ENCODE results near the gene EPHB3.

The EPHB3 gene

GRCh38 chr3:184577546-184577945 lies 16.0 kb downstream of the EPHB3 start:
- TF ChIP-seq CTCF (IDR thresholded peaks at IDR 0.05; ENCODE audit: low read depth, low read length) = no peak

GRCh38 chr3:184578218-184578617 lies 16.6 kb downstream of the EPHB3 start:
- no peak for DNase-seq (ENCODE audit: extremely low read depth, low read depth)
- TF ChIP-seq CTCF (IDR thresholded peaks at IDR 0.05; ENCODE audit: low read depth, low read length) = no peak

More at GRCh38 chr3:184577546-184577945, 16.0 kb downstream of the EPHB3 start:
- DNase-seq (ENCODE audit: extremely low read depth, low read depth) = no peak

- TF ChIP-seq CTCF (IDR thresholded peaks at IDR 0.05; ENCODE audit: low read depth, low read length) = no peak
- no peak for DNase-seq (ENCODE audit: extremely low read depth, low read depth)
Observed at GRCh38 chr3:184578822-184579221, 17.2 kb downstream of the EPHB3 start.

GRCh38 chr3:184579513-184579912 lies 17.9 kb downstream of the EPHB3 start:
- no peak for TF ChIP-seq CTCF (IDR thresholded peaks at IDR 0.05; ENCODE audit: low read depth, low read length)
- no peak for DNase-seq (ENCODE audit: extremely low read depth, low read depth)

- DNase-seq (ENCODE audit: extremely low read depth, low read depth) = no peak
- no peak for TF ChIP-seq CTCF (IDR thresholded peaks at IDR 0.05; ENCODE audit: low read depth, low read length)
Observed at GRCh38 chr3:184580376-184580775, 18.8 kb downstream of the EPHB3 start.

- DNase-seq (ENCODE audit: extremely low read depth, low read depth) = no peak
- TF ChIP-seq CTCF (IDR thresholded peaks at IDR 0.05; ENCODE audit: low read depth, low read length) = no peak
Observed at GRCh38 chr3:184581331-184581855, 19.8 kb downstream of the EPHB3 start.

GRCh38 chr3:184582646-184583577 lies 21.3 kb downstream of the EPHB3 start:
- no peak for DNase-seq (ENCODE audit: extremely low read depth, low read depth)
- no peak for TF ChIP-seq CTCF (IDR thresholded peaks at IDR 0.05; ENCODE audit: low read depth, low read length)

Measured in AG09319 (cell line).